ENCODE measurements around the gene MGMT. TPM values are rescaled to one million over a fixed set of nuclear protein-coding genes. Genes with fewer than 3 reads are reported as not detected.

MGMT gene
- polyA plus RNA-seq, 1 donor from 2014 or later: 0.94 TPM

DNA sequence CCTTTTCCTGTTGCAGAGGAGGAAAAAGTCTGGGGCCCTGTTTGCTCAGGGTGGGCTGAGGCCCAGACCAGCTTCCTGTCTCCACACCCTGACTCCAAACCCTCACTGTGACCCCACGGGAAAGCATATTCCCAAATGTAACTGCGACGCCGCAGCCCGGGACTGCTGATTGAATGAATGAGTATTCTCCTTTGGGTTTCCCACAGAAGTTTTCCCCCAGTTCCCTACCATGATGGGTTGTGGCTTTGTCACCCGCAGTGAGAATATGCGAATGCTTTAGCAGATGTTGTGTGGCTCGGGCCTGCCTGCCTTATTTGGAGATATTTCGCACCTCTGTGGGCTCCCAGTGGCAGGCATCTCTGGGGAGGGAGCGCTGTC is 50.6 kb downstream of the MGMT start:
- H3K9me2 ChIP-seq (ENCODE audit: insufficient read depth, low read length): no peaks in the 10 kb centered on the region
- H3K4me2 ChIP-seq (ENCODE audit: low read length): no peak overlapping the region
- no peaks in the 10 kb centered on the region for H4K20me1 ChIP-seq (ENCODE audit: insufficient read depth)
- H2AFZ ChIP-seq (ENCODE audit: low read depth, low read length): no peak overlapping the region
- H3K27ac ChIP-seq (ENCODE audit: low read length): no peak overlapping the region
- H3K4me3 ChIP-seq (ENCODE audit: low read length): no peak overlapping the region
- H3K79me2 ChIP-seq (replicated peaks; ENCODE audit: insufficient read depth, low read length): no peaks in the 10 kb centered on the region
- TF ChIP-seq SMC3 (conservative IDR thresholded peaks at IDR 0.05; ENCODE audit: poor library complexity): no peak
- TF ChIP-seq POLR2AphosphoS5 (IDR thresholded peaks at IDR 0.05): no peak
- TF ChIP-seq EP300 (conservative IDR thresholded peaks at IDR 0.05; ENCODE audit: poor library complexity, severe bottlenecking): no peak
- no peak for TF ChIP-seq EZH2 (IDR thresholded peaks at IDR 0.05; ENCODE audit: borderline replicate concordance, insufficient read depth, low read length, poor library complexity, severe bottlenecking)
- TF ChIP-seq, protein P1, sequence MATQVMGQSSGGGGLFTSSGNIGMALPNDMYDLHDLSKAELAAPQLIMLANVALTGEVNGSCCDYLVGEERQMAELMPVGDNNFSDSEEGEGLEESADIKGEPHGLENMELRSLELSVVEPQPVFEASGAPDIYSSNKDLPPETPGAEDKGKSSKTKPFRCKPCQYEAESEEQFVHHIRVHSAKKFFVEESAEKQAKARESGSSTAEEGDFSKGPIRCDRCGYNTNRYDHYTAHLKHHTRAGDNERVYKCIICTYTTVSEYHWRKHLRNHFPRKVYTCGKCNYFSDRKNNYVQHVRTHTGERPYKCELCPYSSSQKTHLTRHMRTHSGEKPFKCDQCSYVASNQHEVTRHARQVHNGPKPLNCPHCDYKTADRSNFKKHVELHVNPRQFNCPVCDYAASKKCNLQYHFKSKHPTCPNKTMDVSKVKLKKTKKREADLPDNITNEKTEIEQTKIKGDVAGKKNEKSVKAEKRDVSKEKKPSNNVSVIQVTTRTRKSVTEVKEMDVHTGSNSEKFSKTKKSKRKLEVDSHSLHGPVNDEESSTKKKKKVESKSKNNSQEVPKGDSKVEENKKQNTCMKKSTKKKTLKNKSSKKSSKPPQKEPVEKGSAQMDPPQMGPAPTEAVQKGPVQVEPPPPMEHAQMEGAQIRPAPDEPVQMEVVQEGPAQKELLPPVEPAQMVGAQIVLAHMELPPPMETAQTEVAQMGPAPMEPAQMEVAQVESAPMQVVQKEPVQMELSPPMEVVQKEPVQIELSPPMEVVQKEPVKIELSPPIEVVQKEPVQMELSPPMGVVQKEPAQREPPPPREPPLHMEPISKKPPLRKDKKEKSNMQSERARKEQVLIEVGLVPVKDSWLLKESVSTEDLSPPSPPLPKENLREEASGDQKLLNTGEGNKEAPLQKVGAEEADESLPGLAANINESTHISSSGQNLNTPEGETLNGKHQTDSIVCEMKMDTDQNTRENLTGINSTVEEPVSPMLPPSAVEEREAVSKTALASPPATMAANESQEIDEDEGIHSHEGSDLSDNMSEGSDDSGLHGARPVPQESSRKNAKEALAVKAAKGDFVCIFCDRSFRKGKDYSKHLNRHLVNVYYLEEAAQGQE (IDR thresholded peaks at IDR 0.05; ENCODE audit: borderline replicate concordance): no peak
- TF ChIP-seq RAD21 (conservative IDR thresholded peaks at IDR 0.05): no peak
- no peak for TF ChIP-seq CTCF (IDR thresholded peaks at IDR 0.05; ENCODE audit: poor library complexity, severe bottlenecking)
- TF ChIP-seq MXI1 (conservative IDR thresholded peaks at IDR 0.05; ENCODE audit: poor library complexity, severe bottlenecking): no peak
- TF ChIP-seq TAF1 (IDR thresholded peaks at IDR 0.05; ENCODE audit: low read depth): no peak
- H3K36me3 ChIP-seq (ENCODE audit: insufficient read depth, low read length): no peaks in the 10 kb centered on the region
- H3F3A ChIP-seq (ENCODE audit: insufficient read depth, low read length, poor library complexity, severe bottlenecking): no peaks in the 10 kb centered on the region
- no peaks in the 10 kb centered on the region for H3K27me3 ChIP-seq (ENCODE audit: insufficient read depth, low read depth, low read length)
- H3K9me3 ChIP-seq (ENCODE audit: low read length): no peaks in the 10 kb centered on the region
- no peak overlapping the region for H3K9ac ChIP-seq (ENCODE audit: low read length)

DNA sequence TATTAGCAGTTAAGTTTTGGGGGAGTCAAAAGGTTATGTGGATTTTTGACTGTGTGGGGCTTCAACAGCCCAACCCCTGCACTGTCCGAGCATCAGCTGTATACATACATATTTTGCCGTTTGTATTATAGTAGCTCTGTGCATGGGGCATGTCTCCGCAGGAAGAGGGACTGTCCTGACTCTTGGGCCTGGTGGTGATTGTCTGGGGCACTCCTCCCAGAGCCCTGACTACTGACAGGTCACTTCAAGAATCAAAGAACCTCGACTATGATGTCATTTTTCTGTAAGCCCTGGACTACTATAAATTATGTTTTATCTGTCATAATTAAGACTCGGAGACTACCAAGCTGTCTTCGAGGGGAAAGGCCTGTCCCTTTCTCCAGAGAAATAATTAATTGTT is 51.8 kb downstream of the MGMT start:
- Histone ChIP-seq H3K27me3 (ENCODE audit: insufficient read depth, low read depth, low read length) (no peaks in the 10 kb centered on the region), H3K36me3 (ENCODE audit: insufficient read depth, low read length) (no peaks in the 10 kb centered on the region), H3K9me3 (ENCODE audit: low read length) (no peaks in the 10 kb centered on the region), H3K4me3 (ENCODE audit: low read length) (no peak overlapping the region), H2AFZ (ENCODE audit: low read depth, low read length) (no peak overlapping the region), H3K27ac (ENCODE audit: low read length) (no peak overlapping the region), H3K9me2 (ENCODE audit: insufficient read depth, low read length) (no peaks in the 10 kb centered on the region), H4K20me1 (ENCODE audit: insufficient read depth) (no peaks in the 10 kb centered on the region), H3K4me2 (ENCODE audit: low read length) (no peak overlapping the region), H3F3A (ENCODE audit: insufficient read depth, low read length, poor library complexity, severe bottlenecking) (no peaks in the 10 kb centered on the region), H3K79me2 (replicated peaks; ENCODE audit: insufficient read depth, low read length) (no peaks in the 10 kb centered on the region), H3K9ac (ENCODE audit: low read length) (no peak overlapping the region)
- TF ChIP-seq, protein P1 (IDR thresholded peaks at IDR 0.05; ENCODE audit: borderline replicate concordance): no peak
- TF ChIP-seq EP300 (conservative IDR thresholded peaks at IDR 0.05; ENCODE audit: poor library complexity, severe bottlenecking): no peak
- no peak for TF ChIP-seq CTCF (IDR thresholded peaks at IDR 0.05; ENCODE audit: poor library complexity, severe bottlenecking)
- no peak for TF ChIP-seq EZH2 (IDR thresholded peaks at IDR 0.05; ENCODE audit: borderline replicate concordance, insufficient read depth, low read length, poor library complexity, severe bottlenecking)
- TF ChIP-seq MXI1 (conservative IDR thresholded peaks at IDR 0.05; ENCODE audit: poor library complexity, severe bottlenecking): no peak
- no peak for TF ChIP-seq POLR2AphosphoS5 (IDR thresholded peaks at IDR 0.05)

Measured in neural cell (in vitro differentiated cells).